Mucosa of gallbladder (tissue), 1 donor: Measurements from ENCODE around the gene SEMA6B. TPM values are rescaled to one million over a fixed set of nuclear protein-coding genes. Genes with fewer than 3 reads are reported as not detected.
"Not testable (repeated sequence)": the region's sequence is repeated elsewhere in the genome, so short reads cannot be mapped to it uniquely, and the experiment has no call there.

ENCODE experiments used
- DNase-seq: peaks from one replicate; pipeline ENCODE4 v3.0.0-alpha.2; 2020; ENCODE audit warnings: low spot score
- total RNA-seq: library from RNA; stranded (reverse); gene quantifications from one replicate; pipeline ENCODE4 v1.2.1, GENCODE V29; 2021
- donor health status: DM: no; HTN: no; CAD: no.

SEMA6B gene
- total RNA-seq, 1 donor from 2014 or later = 5.0 TPM

- no peak for DNase-seq
These were observed 14.2 kb upstream of the SEMA6B start for GRCh38 chr19:4573682-4574081.

GRCh38 chr19:4571305-4571917 is 11.9 kb upstream of the SEMA6B start:
- DNase-seq = no peak

GRCh38 chr19:4570916-4571304 is 11.4 kb upstream of the SEMA6B start:
- no peak for DNase-seq

DNA sequence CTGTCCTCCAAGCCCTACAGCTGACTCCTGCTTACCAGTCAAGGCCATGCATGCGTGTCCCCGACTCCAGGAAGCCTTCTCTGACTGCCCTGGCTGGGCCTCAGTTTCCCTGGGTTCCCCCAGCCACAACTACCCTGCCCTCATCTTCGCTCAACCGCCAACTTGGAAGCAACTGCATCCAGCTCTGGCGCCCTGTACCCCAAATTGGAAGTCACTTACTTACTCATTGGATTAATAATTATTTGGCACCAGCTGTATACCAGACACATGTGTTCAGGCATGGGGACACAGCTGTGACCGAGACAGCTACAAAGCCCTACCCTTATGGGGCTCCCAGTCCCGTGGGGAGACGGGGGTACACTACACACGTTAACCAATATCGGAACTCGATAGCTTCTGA is 10.9 kb upstream of the SEMA6B start:
- no peak for DNase-seq

- DNase-seq = no peak
These were observed 9.4 kb upstream of the SEMA6B start for GRCh38 chr19:4568886-4569285.

- peak; percentile 26 for DNase-seq
These were observed 8.1 kb upstream of the SEMA6B start for GRCh38 chr19:4567584-4568071.

DNA sequence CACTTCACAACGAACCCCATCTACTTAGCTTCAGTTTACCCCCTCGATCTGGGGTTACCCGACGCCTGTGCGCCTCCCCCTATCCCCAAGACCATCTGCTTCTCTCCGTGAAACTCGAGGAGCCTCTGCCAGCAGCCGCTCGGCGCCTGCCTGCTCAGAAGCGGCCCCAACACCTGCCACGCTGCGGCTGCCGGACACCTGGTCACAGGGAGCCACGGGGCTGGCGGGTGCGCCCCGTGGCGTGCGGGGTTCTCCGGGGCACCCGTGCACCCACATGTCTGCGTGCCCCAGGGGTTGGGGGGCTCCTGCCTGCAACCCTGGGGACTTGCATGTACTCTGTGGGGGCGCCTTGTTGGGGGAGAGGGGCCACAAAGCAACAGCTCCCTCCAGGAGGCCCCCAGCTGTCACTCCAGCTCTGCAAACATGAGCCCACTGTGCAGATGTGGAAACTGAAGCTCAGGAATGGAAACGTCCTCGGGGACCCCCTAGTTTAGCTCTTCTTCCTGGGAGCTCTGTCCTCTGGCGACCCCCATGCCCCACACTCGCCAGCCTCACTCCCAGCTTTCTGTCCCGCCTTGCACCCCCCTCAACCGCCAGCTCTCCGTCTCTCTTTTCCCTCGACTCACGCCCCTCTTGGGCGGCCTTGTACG is 7.0 kb upstream of the SEMA6B start:
- DNase-seq = no peak

GRCh38 chr19:4563562-4563961 is 4.1 kb upstream of the SEMA6B start:
- not testable (repeated sequence) for DNase-seq

- DNase-seq = not testable (repeated sequence)
These were observed 2.6 kb upstream of the SEMA6B start for GRCh38 chr19:4562085-4562484.

- no peak for DNase-seq
These were observed 1.2 kb downstream of the SEMA6B start for GRCh38 chr19:4557971-4558941.

DNA sequence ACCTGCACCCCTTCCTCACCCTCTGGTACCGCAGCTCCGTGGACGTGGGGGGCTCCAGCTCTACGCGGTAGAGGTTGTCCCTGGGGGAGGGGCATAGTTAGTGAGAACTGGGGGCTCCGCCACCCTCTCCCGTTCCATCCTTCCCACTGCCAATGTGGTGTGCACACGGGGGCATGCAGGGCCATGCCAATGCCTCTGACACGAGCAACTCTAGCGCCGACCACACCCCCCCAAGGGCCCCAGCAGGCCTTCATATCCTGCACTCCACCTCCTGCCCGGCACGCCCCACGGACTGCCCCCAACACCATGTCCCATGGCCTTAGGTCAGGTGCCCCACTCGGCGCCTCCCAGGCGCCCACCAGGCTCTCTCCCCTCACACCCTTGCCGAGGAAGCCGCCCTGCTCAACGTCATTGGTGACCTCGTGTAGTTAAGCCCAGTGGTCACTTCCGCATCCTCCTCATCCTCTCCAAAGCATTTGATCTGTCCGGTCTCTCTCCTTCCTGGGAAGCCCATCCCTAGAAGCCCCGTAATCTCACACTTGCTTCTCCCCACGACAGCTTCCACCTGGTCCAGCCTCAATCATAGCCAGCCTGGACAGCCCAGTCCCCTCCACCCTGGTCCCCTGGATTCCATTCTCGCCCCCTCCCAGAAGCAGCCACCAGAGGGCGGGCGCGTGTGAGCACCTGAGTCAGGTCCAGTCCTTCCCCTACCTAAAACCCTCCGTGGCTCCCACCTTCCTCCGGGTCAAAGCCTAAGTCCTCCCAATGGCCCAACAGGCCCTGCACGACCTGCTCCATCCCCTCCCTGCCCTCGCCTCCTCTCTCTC is 2.1 kb downstream of the SEMA6B start:
- DNase-seq = no peak

- no peak for DNase-seq
These were observed 2.8 kb downstream of the SEMA6B start for GRCh38 chr19:4556597-4557127.

- DNase-seq = no peak
These were observed 3.6 kb downstream of the SEMA6B start for GRCh38 chr19:4555657-4556561.

GRCh38 chr19:4554717-4555116 is 4.8 kb downstream of the SEMA6B start:
- no peak for DNase-seq

DNA sequence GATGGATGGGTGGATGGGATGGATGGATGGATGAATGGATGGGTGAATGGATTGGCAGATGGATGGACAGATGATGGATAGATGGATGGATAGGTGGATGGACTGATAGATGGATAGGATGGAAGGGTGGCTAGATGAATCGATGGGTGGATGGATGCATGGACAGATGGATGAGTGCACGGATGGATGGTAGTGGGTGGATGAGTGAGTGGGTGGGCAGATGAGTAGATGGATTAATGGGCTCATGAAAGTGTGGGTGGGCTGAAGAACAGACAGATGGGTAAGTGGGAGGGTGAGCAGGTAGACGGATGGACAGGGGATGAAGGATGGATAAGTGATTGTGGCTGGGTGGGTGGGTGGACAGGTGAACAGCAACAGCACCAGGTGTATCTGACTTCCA is 5.7 kb downstream of the SEMA6B start:
- DNase-seq = no peak

DNA sequence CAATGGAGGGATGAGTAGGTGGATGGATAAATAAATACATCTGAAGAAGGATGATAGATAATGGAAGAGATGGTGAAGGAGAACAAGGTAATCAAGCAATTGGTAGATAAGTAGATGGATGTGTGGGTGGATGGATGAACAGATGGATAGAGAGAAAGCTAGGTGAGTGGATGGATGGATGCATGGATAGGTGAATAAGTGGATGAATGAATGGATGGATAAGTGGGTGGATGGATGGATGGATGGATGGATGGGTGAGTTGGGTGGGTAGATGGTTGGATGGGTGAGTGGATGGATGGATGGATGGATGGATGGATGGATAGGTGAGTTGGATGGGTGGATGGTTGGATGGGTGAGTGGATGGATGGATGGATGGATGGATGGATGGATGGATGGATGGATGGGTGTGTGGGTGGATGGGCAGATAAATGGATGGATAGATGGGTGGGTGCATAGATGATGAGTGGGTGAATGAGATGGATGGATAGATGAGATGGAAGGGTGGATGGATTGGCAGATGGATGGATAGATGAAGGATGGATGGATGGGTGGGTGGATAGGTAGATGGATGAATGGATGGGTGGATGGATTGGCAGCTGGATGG is 6.3 kb downstream of the SEMA6B start:
- no peak for DNase-seq

DNA sequence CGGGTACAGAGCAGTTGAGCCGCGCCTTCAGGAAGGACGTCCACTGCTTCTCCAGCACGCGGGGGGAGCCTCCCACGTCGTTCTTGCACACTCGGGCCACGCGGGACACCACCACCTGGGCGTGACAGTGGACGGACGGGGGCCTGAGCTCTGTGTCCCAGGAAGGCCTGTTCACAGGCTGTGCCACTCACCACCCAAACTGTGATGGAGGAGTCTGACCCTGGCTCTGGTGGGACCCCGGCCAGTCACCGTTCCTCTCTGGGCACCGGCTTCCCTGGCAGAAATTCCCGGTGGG is 7.0 kb downstream of the SEMA6B start:
- no peak for DNase-seq

DNA sequence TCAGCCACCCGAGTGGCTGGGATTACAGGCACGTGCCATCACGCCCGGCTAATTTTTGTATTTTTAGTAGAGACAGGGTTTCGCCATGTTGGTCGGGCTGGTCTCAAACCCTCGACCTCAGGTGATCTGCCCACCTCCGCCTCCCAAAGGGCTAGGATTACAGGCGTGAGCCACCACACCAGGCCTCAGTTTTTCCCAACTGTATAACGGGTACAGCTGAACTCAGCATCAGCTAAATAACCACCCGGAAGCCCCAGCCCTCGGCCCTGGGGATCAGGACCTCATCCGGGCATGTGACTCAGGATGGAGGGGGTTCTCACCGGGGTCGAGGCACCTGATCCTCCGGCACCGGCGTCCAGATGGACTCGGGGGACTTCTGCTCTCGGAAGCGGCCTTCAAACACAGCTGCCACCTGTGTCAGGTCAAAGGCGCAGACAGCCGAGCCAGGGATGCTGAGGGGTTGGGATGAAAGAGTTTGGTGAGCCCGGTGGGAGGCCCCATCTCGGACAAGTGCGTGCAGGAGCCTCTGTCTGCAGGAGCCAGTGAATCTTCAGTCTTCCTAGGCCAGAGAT is 8.9 kb downstream of the SEMA6B start:
- no peak for DNase-seq

- no peak for DNase-seq
These were observed 9.5 kb downstream of the SEMA6B start for GRCh38 chr19:4550018-4550417.

DNA sequence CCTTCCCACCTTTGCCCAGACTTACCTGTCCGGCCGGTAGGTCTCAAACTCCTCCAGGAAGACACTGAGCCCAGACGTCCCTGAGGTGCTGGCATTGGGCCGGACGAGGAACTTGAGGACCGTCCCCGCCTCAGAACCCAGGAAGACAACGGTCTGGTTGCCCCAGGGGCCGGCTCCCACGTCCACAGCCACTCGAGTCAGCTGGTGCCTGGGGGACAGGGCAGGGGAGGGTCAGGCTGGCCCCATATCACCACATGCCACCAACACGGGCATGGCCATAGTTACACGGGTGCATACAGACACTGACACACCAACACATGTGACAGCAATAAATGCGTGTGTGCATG is 11.3 kb downstream of the SEMA6B start:
- no peak for DNase-seq
